Measurements from ENCODE around the gene MAPK4.

MAPK4 gene

GRCh38 chr18:50674307-50674980, 114.6 kb downstream of the MAPK4 start:
- TF ChIP-seq ZFX (IDR thresholded peaks at IDR 0.05; ENCODE audit: borderline replicate concordance), result no peak
- TF ChIP-seq CTCF (IDR thresholded peaks at IDR 0.05), result no peak
- no peak overlapping the region for H3K27ac ChIP-seq

GRCh38 chr18:50675043-50675442, 115.2 kb downstream of the MAPK4 start:
- TF ChIP-seq CTCF (IDR thresholded peaks at IDR 0.05), result no peak
- TF ChIP-seq ZFX (IDR thresholded peaks at IDR 0.05; ENCODE audit: borderline replicate concordance), result no peak

GRCh38 chr18:50678651-50679050, 118.8 kb downstream of the MAPK4 start:
- H3K27ac ChIP-seq, result no peak overlapping the region
- TF ChIP-seq CTCF (IDR thresholded peaks at IDR 0.05), result no peak
- TF ChIP-seq ZFX (IDR thresholded peaks at IDR 0.05; ENCODE audit: borderline replicate concordance), result no peak

More at GRCh38 chr18:50675043-50675442, 115.2 kb downstream of the MAPK4 start:
- H3K27ac ChIP-seq, result no peak overlapping the region

GRCh38 chr18:50679056-50679455, 119.2 kb downstream of the MAPK4 start:
- no peak overlapping the region for H3K27ac ChIP-seq

GRCh38 chr18:50679656-50680055, 119.8 kb downstream of the MAPK4 start:
- H3K27ac ChIP-seq, result no peak overlapping the region
- TF ChIP-seq ZFX (IDR thresholded peaks at IDR 0.05; ENCODE audit: borderline replicate concordance) (no peak), CTCF (IDR thresholded peaks at IDR 0.05) (no peak)

More at GRCh38 chr18:50679056-50679455, 119.2 kb downstream of the MAPK4 start:
- TF ChIP-seq CTCF (IDR thresholded peaks at IDR 0.05), result no peak
- TF ChIP-seq ZFX (IDR thresholded peaks at IDR 0.05; ENCODE audit: borderline replicate concordance), result no peak

- no peak overlapping the region for H3K27ac ChIP-seq
- TF ChIP-seq ZFX (IDR thresholded peaks at IDR 0.05; ENCODE audit: borderline replicate concordance) (no peak), CTCF (IDR thresholded peaks at IDR 0.05) (no peak)
Measured at GRCh38 chr18:50680966-50681365, 121.1 kb downstream of the MAPK4 start.

- no peak overlapping the region for H3K27ac ChIP-seq
- TF ChIP-seq CTCF (IDR thresholded peaks at IDR 0.05) (no peak), ZFX (IDR thresholded peaks at IDR 0.05; ENCODE audit: borderline replicate concordance) (no peak)
Measured at GRCh38 chr18:50682852-50683251, 123.0 kb downstream of the MAPK4 start.

Measured in 22Rv1 (cell line).